HEK293T (cell line): ENCODE measurements around the gene BAIAP2.

ENCODE experiments used
- ELF4 ChIP-seq: fragments of 450-650 bp; IDR thresholded peaks from 2 replicates; pipeline ENCODE4 v1.6.1; 2017; ENCODE audit warnings: antibody characterized with exemption
- FOXA1 ChIP-seq: fragments of 450-650 bp; IDR thresholded peaks from 2 replicates; pipeline ENCODE4 v1.6.1; 2016; ENCODE audit warnings: mild to moderate bottlenecking
- FOXK2 ChIP-seq: fragments of 450-650 bp; IDR thresholded peaks from 2 replicates; pipeline ENCODE4 v1.6.1; 2016; ENCODE audit warnings: mild to moderate bottlenecking
- FOXM1 ChIP-seq: fragments of 450-650 bp; IDR thresholded peaks from 2 replicates; pipeline ENCODE4 v1.6.1; 2017; ENCODE audit warnings: mild to moderate bottlenecking, borderline replicate concordance
- NFRKB ChIP-seq: fragments of 450-650 bp; IDR thresholded peaks from 2 replicates; pipeline ENCODE4 v1.6.1; 2016; ENCODE audit warnings: mild to moderate bottlenecking, moderate library complexity
- TARDBP ChIP-seq: fragments of 450-650 bp; IDR thresholded peaks from 2 replicates; pipeline ENCODE4 v1.6.1; 2016

DNA sequence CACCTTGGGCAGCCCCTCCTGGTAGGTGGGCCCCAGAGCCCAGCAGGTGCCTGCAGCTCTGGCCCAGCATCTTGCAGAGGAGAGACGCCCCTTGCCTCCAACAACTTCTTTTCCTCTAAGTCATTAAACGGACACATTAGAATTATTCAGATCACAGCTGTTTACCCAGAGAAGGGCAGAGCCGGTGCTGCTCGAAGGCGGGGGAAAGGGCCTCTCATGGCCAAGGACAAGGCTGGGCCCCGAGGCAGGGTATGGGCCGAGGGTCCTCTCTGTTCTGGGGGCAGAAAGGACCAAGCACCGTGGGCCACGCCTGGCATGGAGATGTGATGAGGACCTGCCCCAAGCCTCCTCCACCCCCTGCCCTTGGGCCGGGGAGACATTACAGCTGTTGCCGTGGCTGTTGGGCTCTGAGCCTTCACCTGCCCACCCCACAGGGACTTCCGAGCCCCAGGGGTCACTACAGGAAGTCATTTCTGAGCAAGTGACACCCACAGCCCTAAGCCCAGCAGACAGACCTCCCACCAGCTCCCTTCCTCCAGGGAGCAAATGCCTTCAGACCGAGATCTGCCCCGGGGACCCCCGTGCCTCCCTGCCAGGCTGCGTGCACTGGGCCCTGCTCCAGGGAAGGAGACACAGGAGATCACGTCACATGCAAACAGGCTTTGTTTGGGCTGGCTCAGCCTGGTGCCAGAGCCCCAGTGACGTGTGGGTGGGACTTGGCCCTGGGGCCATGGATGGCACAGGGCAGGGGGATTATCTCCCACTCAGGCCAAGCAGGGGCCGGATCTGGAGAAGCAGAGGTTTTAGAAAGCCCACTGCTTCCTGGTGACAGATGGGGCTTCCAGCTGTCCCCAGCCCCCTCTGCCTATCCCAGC, 129.7 kb downstream of the BAIAP2 start:
- TF ChIP-seq FOXM1 (no peak), FOXK2 (no peak), NFRKB (no peak), ELF4 (no peak), FOXA1 (no peak), TARDBP (no peak)
